Measurements from ENCODE around the gene PLA2G4E. TPM values are rescaled to one million over a fixed set of nuclear protein-coding genes. Genes with fewer than 3 reads are reported as not detected.
A peak's percentile ranks its signal among the peaks of the same experiment; 100 is the strongest.

The PLA2G4E gene
- total and polyA plus RNA-seq, 9 of the 15 experiments (the other 6 are each of a cell fraction or from before 2014, with no cell fraction given): 0.03 TPM; not detected in 8

GRCh38 chr15:42063122-42063848 is 42.4 kb upstream of the PLA2G4E start:
- intact Hi-C loops (cut with micrococcal nuclease): loop anchor here (10.0 kb wide), 1 partner anchor 322 kb away; no protein-coding TSS in a partner anchor
- no peak for ATAC-seq
- Histone ChIP-seq H3K79me2 (ENCODE audit: control insufficient read depth, insufficient read depth, low read length) (no peaks in the 10 kb centered on the region), H3K9me1 (ENCODE audit: control insufficient read depth, insufficient read depth, low read length) (peaks cover 4% of the 10 kb centered on the region), H3K4me1 (replicated peaks in 1 of 2; ENCODE audit: control insufficient read depth in 2 of 2, insufficient read depth in 2 of 2, low read length in 2 of 2) (no peaks in the 10 kb centered on the region), H3K9ac (ENCODE audit: insufficient read depth in 1 of 2, low read depth in 2 of 2, low read length in 2 of 2) (peak overlapping the region in 1 of 2 experiments; percentile 33; a peak in 1 of 4 replicates), H4K20me1 (replicated peaks; ENCODE audit: control insufficient read depth, insufficient read depth, low read length) (no peaks in the 10 kb centered on the region; the same call in 1 of the 2 replicates), H3K4me2 (ENCODE audit: insufficient read depth, low read length) (no peak overlapping the region), H3K4me3 (no peak overlapping the region), H3K27ac (ENCODE audit: extremely low read depth, low read depth, low read length) (no peak overlapping the region), H3K27me3 (ENCODE audit: control insufficient read depth in 2 of 2, insufficient read depth in 2 of 2, low read length in 2 of 2) (peaks cover 2 to 54% of the 10 kb centered on the region in 2 experiments; a peak in 3 of 5 replicates), H3K9me3 (replicated peaks; ENCODE audit: control insufficient read depth, insufficient read depth, low read depth, low read length) (peaks cover 2% of the 10 kb centered on the region; the same call in 1 of the 2 replicates), H2AFZ (ENCODE audit: low read depth, low read length) (no peak overlapping the region), H3K36me3 (ENCODE audit: control insufficient read depth, insufficient read depth, low read length) (no peaks in the 10 kb centered on the region)
- ChIA-PET POLR2A (interaction anchor here (0.6 to 1.1 kb wide), 4 partner anchors 10 to 97 kb away, joined by 3 to 4 read pairs (median 3); no protein-coding TSS in a partner anchor), CTCF (ENCODE audit: low intra/inter-chr PET ratio) (no interaction called here)
- no TSS peak for BruUV-seq (replicated peaks)
- FAIRE-seq: no peak
- no peak for DNase-seq (ENCODE audit: extremely low read depth in 1 of 4, low spot score in 3 of 4)
- WGBS (ENCODE audit: insufficient coverage, low coverage, missing lambda C conversion rate): under 1% methylated on average over 12 of the region's 12 CpGs
- in situ Hi-C loops (cut with MboI): no loop called here
- TF ChIP-seq TBP (optimal IDR thresholded peaks at IDR 0.05; ENCODE audit: low read depth, low read length) (no peak), E2F6 (IDR thresholded peaks at IDR 0.05; ENCODE audit: borderline replicate concordance in 1 of 2, extremely low read depth in 1 of 2, insufficient read depth in 1 of 2, insufficient read length in 1 of 2, low read depth in 1 of 2, low read length in 1 of 2, poor library complexity in 1 of 2, severe bottlenecking in 1 of 2) (no peak), ZBTB5 (IDR thresholded peaks at IDR 0.05) (no peak), MBD1 (CRISPR knock-in tag; IDR thresholded peaks at IDR 0.05) (no peak), PATZ1 (CRISPR knock-in tag; IDR thresholded peaks at IDR 0.05; ENCODE audit: borderline replicate concordance) (no peak), RB1 (IDR thresholded peaks at IDR 0.05; ENCODE audit: low read depth) (no peak), SNAPC5 (CRISPR knock-in tag; IDR thresholded peaks at IDR 0.05) (no peak), SRF (CRISPR knock-in tag; IDR thresholded peaks at IDR 0.05) (no peak), SMARCA5 (IDR thresholded peaks at IDR 0.05) (no peak), XRCC4 (IDR thresholded peaks at IDR 0.05; ENCODE audit: extremely low read depth, insufficient read depth, insufficient read length) (no peak)
